ENCODE data around the gene TIMM23. TPM values are rescaled to one million over a fixed set of nuclear protein-coding genes. Genes with fewer than 3 reads are reported as not detected.

TIMM23 gene
- total RNA-seq, 1 experiment from 2014 or later, result 70.1 TPM

DNA sequence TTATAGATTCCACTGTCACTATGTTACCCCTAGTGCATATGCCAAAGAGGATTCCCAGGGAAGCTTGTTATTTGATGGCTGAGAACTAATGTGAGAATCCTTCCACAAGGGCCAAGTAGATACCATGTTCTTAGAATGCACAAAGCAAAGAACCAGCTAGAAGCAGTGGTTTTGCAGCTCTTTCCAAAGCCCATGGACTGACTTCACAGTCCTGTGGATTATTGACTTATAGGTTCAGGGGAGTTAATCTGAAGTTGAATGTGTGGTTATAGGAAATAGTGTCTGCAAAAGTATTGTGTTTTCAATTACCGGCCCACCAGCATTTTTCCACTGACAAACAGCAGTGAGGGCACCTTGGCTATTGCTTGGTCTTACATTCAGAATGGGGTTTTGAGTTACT lies 28.2 kb downstream of the TIMM23 start:
- RAD21 ChIA-PET (ENCODE audit: low non-redundant PET in 1 of 2, low total read pairs in 2 of 2, uncharacterized antibody in 2 of 2, unreplicated experiment in 2 of 2), result no interaction called here
- CTCF ChIA-PET, result no interaction called here
- TF ChIP-seq, protein P1, sequence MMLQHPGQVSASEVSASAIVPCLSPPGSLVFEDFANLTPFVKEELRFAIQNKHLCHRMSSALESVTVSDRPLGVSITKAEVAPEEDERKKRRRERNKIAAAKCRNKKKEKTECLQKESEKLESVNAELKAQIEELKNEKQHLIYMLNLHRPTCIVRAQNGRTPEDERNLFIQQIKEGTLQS (IDR thresholded peaks at IDR 0.05), result no peak
- TF ChIP-seq SRF (IDR thresholded peaks at IDR 0.05; ENCODE audit: low read depth) (no peak), EZH2 (IDR thresholded peaks at IDR 0.05) (no peak), JUND (IDR thresholded peaks at IDR 0.05) (no peak), RAD21 (IDR thresholded peaks at IDR 0.05; ENCODE audit: low read depth) (no peak), ELF1 (IDR thresholded peaks at IDR 0.05; ENCODE audit: borderline replicate concordance, low read depth) (no peak), EZH2phosphoT487 (IDR thresholded peaks at IDR 0.05; ENCODE audit: borderline replicate concordance) (no peak), FOSL1 (IDR thresholded peaks at IDR 0.05; ENCODE audit: low read depth) (no peak), CEBPB (IDR thresholded peaks at IDR 0.05; ENCODE audit: low read depth) (no peak), ZFX (IDR thresholded peaks at IDR 0.05) (no peak), EGR1 (IDR thresholded peaks at IDR 0.05; ENCODE audit: low read depth) (no peak)
- TF ChIP-seq, protein P2, sequence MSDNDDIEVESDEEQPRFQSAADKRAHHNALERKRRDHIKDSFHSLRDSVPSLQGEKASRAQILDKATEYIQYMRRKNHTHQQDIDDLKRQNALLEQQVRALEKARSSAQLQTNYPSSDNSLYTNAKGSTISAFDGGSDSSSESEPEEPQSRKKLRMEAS (IDR thresholded peaks at IDR 0.05), result no peak
- TF ChIP-seq, protein P3, sequence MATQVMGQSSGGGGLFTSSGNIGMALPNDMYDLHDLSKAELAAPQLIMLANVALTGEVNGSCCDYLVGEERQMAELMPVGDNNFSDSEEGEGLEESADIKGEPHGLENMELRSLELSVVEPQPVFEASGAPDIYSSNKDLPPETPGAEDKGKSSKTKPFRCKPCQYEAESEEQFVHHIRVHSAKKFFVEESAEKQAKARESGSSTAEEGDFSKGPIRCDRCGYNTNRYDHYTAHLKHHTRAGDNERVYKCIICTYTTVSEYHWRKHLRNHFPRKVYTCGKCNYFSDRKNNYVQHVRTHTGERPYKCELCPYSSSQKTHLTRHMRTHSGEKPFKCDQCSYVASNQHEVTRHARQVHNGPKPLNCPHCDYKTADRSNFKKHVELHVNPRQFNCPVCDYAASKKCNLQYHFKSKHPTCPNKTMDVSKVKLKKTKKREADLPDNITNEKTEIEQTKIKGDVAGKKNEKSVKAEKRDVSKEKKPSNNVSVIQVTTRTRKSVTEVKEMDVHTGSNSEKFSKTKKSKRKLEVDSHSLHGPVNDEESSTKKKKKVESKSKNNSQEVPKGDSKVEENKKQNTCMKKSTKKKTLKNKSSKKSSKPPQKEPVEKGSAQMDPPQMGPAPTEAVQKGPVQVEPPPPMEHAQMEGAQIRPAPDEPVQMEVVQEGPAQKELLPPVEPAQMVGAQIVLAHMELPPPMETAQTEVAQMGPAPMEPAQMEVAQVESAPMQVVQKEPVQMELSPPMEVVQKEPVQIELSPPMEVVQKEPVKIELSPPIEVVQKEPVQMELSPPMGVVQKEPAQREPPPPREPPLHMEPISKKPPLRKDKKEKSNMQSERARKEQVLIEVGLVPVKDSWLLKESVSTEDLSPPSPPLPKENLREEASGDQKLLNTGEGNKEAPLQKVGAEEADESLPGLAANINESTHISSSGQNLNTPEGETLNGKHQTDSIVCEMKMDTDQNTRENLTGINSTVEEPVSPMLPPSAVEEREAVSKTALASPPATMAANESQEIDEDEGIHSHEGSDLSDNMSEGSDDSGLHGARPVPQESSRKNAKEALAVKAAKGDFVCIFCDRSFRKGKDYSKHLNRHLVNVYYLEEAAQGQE (IDR thresholded peaks at IDR 0.05; ENCODE audit: low read depth), result no peak
- no peak overlapping the region for H2AFZ ChIP-seq (ENCODE audit: low read depth, low read length, poor library complexity, severe bottlenecking)
- H3K79me2 ChIP-seq (ENCODE audit: insufficient read depth, low read length), result peaks cover 54% of the 10 kb centered on the region
- no TSS peak for BruUV-seq (replicated peaks)
- peaks cover 8% of the 10 kb centered on the region; the same call in 1 of the 2 replicates for H4K20me1 ChIP-seq (ENCODE audit: insufficient read depth)
- H3K27ac ChIP-seq (ENCODE audit: low read depth, low read length), result no peak overlapping the region
- no peak overlapping the region for H3K4me2 ChIP-seq (ENCODE audit: low read length)
- POLR2A ChIA-PET, result no interaction called here
- peaks cover 29 to 70% of the 10 kb centered on the region in 2 experiments for H3K36me3 ChIP-seq (ENCODE audit: control insufficient read depth in 1 of 2, insufficient read depth in 2 of 2, low read length in 2 of 2)
- H3K9me3 ChIP-seq (ENCODE audit: control insufficient read depth in 1 of 2, insufficient read depth in 1 of 2, low read depth in 1 of 2, low read length in 2 of 2), result no peaks in the 10 kb centered on the region
- H3K27me3 ChIP-seq (ENCODE audit: insufficient read depth, low read length), result no peaks in the 10 kb centered on the region
- no peaks in the 10 kb centered on the region for H3K9me2 ChIP-seq (ENCODE audit: insufficient read depth)
- H3K4me3 ChIP-seq (replicated peaks in 1 of 2; ENCODE audit: low read depth in 1 of 2, low read length in 2 of 2), result no peak overlapping the region
- intact Hi-C loops (cut with micrococcal nuclease), result no loop called here
- H3K9ac ChIP-seq (ENCODE audit: low read length), result no peak overlapping the region
- H3K4me1 ChIP-seq (ENCODE audit: control insufficient read depth in 1 of 2, insufficient read depth in 2 of 2, low read length in 2 of 2), result no peaks in the 10 kb centered on the region
- DNase-seq (ENCODE audit: low read depth, low spot score) (no peak), ATAC-seq (no peak)
